HTERT RPE-1 (cell line): ENCODE measurements around the gene SERPINI1.

Experiments used
- in situ Hi-C: fragments of 300-500 bp; cut with MboI; formaldehyde crosslinking; loops from 4 replicates; pipeline ENCODE4 v1.14.3; 2020; ENCODE audit warnings: low sequenced_read_pairs

SERPINI1 gene

GRCh38 chr3:167735233-167736138 lies at the start of gene SERPINI1:
TSS of gene SERPINI1 (plus strand) at chr3:167735721. CDS start at chr3:167789129, 53,408 bp downstream.
- in situ Hi-C loops, result no loop called here

GRCh38 chr3:167691366-167691765 lies 44.2 kb upstream of the SERPINI1 start:
- in situ Hi-C loops, result no loop called here

GRCh38 chr3:167694121-167694520 lies 41.4 kb upstream of the SERPINI1 start:
- in situ Hi-C loops, result no loop called here

- in situ Hi-C loops, result no loop called here
Measured at GRCh38 chr3:167700046-167700445, 35.5 kb upstream of the SERPINI1 start.

GRCh38 chr3:167700926-167701325 lies 34.6 kb upstream of the SERPINI1 start:
- in situ Hi-C loops, result no loop called here

GRCh38 chr3:167705840-167706239 lies 29.7 kb upstream of the SERPINI1 start:
- in situ Hi-C loops, result no loop called here

- in situ Hi-C loops, result no loop called here
Measured at GRCh38 chr3:167709690-167710089, 25.8 kb upstream of the SERPINI1 start.

- in situ Hi-C loops, result no loop called here
Measured at GRCh38 chr3:167710552-167710951, 25.0 kb upstream of the SERPINI1 start.

GRCh38 chr3:167711439-167711838 lies 24.1 kb upstream of the SERPINI1 start:
- in situ Hi-C loops, result no loop called here

- in situ Hi-C loops, result no loop called here
Measured at GRCh38 chr3:167712445-167712844, 23.1 kb upstream of the SERPINI1 start.

- in situ Hi-C loops, result no loop called here
Measured at GRCh38 chr3:167714871-167715270, 20.6 kb upstream of the SERPINI1 start.

- in situ Hi-C loops, result no loop called here
Measured at GRCh38 chr3:167716920-167717319, 18.6 kb upstream of the SERPINI1 start.

- in situ Hi-C loops, result no loop called here
Measured at GRCh38 chr3:167718582-167718981, 16.9 kb upstream of the SERPINI1 start.

GRCh38 chr3:167723025-167723512 lies 12.5 kb upstream of the SERPINI1 start:
- in situ Hi-C loops, result no loop called here

GRCh38 chr3:167723872-167724271 lies 11.6 kb upstream of the SERPINI1 start:
- in situ Hi-C loops, result no loop called here

GRCh38 chr3:167728176-167728575 lies 7.3 kb upstream of the SERPINI1 start:
- in situ Hi-C loops, result no loop called here

GRCh38 chr3:167728632-167729323 lies 6.7 kb upstream of the SERPINI1 start:
- in situ Hi-C loops, result no loop called here

- in situ Hi-C loops, result no loop called here
Measured at GRCh38 chr3:167729591-167729990, 5.9 kb upstream of the SERPINI1 start.

- in situ Hi-C loops, result no loop called here
Measured at GRCh38 chr3:167731393-167731792, 4.1 kb upstream of the SERPINI1 start.

GRCh38 chr3:167732313-167733065 lies 3.0 kb upstream of the SERPINI1 start:
- in situ Hi-C loops, result no loop called here

- in situ Hi-C loops, result no loop called here
Measured at GRCh38 chr3:167733961-167734497, 1.5 kb upstream of the SERPINI1 start.
